Cardiac muscle cell (in vitro differentiated cells and primary cell): ENCODE measurements around the gene MAP3K7. TPM values are rescaled to one million over a fixed set of nuclear protein-coding genes. Genes with fewer than 3 reads are reported as not detected.

Experiments
- DNase-seq, 2 donors: peaks; one replicate each; pipeline versions ENCODE4 v3.0.0 to v3.0.0-alpha.2; 2010 to 2017; ENCODE audit warnings: low read depth in 1 of 2, low spot score in 1 of 2
- H3K27ac ChIP-seq: fragments of 200-600 bp; sonication (generic); 2 replicates; pipeline ENCODE4 v1.5.1; 2016
- H3K27me3 ChIP-seq: fragments of 200-600 bp; sonication (generic); 2 replicates; pipeline ENCODE4 v1.6.0; 2016; ENCODE audit warnings: control low read depth
- H3K36me3 ChIP-seq: fragments of 200-600 bp; sonication (generic); 2 replicates; pipeline ENCODE4 v1.5.1; 2016; ENCODE audit warnings: control low read depth
- H3K4me1 ChIP-seq: fragments of 200-600 bp; sonication (generic); 2 replicates; pipeline ENCODE4 v1.8.1; 2017; ENCODE audit warnings: low read depth, mild to moderate bottlenecking, mixed run types
- H3K4me3 ChIP-seq: fragments of 200-600 bp; sonication (generic); 2 replicates; pipeline ENCODE4 v1.5.1; 2016; ENCODE audit warnings: mild to moderate bottlenecking
- H3K9me3 ChIP-seq: fragments of 200-600 bp; sonication (generic); 2 replicates; pipeline ENCODE4 v1.5.1; 2017; ENCODE audit warnings: low read depth, mild to moderate bottlenecking, control low read depth
- CTCF ChIP-seq: IDR thresholded peaks from 2 replicates; pipeline ENCODE4 v1.5.1; 2012; ENCODE audit warnings: low read depth, mild to moderate bottlenecking, low read length
- polyA plus RNA-seq: library from polyadenylated mRNA; unstranded; fragments of >200 nt; fragmentation: Nextera tagmentation; extraction: Ambion mirVana; gene quantifications from 2 replicates; pipeline ENCODE4 v1.2.1, GENCODE V29; 2016
- total RNA-seq: library from RNA; depleted of rRNA; stranded (reverse); fragments of >200 nt; gene quantifications from 2 replicates; pipeline ENCODE4 v1.2.3, GENCODE V29; 2016

Gene MAP3K7
- total and polyA plus RNA-seq, 2 experiments from 2014 or later: 31.9 to 37.6 TPM

- DNase-seq: peak in 1 of 2 donors; percentile 40
- no peak for TF ChIP-seq CTCF
- no peaks in the 10 kb centered on the region for H3K36me3 ChIP-seq
Measured at GRCh38 chr6:90502866-90503407, 83.9 kb downstream of the MAP3K7 start.

GRCh38 chr6:90502381-90502780 is 84.5 kb downstream of the MAP3K7 start:
- H3K4me3 ChIP-seq: no peak overlapping the region
- no peak for DNase-seq
- H3K27ac ChIP-seq: peak overlapping the region; percentile 50
- no peaks in the 10 kb centered on the region for H3K27me3 ChIP-seq
- no peak for TF ChIP-seq CTCF
- H3K9me3 ChIP-seq: no peaks in the 10 kb centered on the region
- H3K36me3 ChIP-seq: no peaks in the 10 kb centered on the region
- H3K4me1 ChIP-seq: peaks cover 11% of the 10 kb centered on the region

More at GRCh38 chr6:90502866-90503407, 83.9 kb downstream of the MAP3K7 start:
- no peak overlapping the region for H3K4me3 ChIP-seq
- H3K27ac ChIP-seq: peak overlapping the region; percentile 50
- H3K9me3 ChIP-seq: no peaks in the 10 kb centered on the region
- peaks cover 11% of the 10 kb centered on the region for H3K4me1 ChIP-seq
- H3K27me3 ChIP-seq: no peaks in the 10 kb centered on the region

GRCh38 chr6:90500458-90500857 is 86.4 kb downstream of the MAP3K7 start:
- no peaks in the 10 kb centered on the region for H3K36me3 ChIP-seq
- no peak for DNase-seq
- H3K27me3 ChIP-seq: no peaks in the 10 kb centered on the region
- H3K4me1 ChIP-seq: peaks cover 11% of the 10 kb centered on the region
- no peaks in the 10 kb centered on the region for H3K9me3 ChIP-seq
- no peak overlapping the region for H3K27ac ChIP-seq
- no peak for TF ChIP-seq CTCF
- no peak overlapping the region for H3K4me3 ChIP-seq

GRCh38 chr6:90497411-90497810 is 89.5 kb downstream of the MAP3K7 start:
- H3K4me1 ChIP-seq: peaks cover 4% of the 10 kb centered on the region

GRCh38 chr6:90496258-90497016 is 90.4 kb downstream of the MAP3K7 start:
- no peak overlapping the region for H3K4me3 ChIP-seq
- DNase-seq: no peak
- H3K9me3 ChIP-seq: no peaks in the 10 kb centered on the region
- H3K27me3 ChIP-seq: no peaks in the 10 kb centered on the region
- no peak overlapping the region for H3K27ac ChIP-seq
- no peaks in the 10 kb centered on the region for H3K4me1 ChIP-seq
- TF ChIP-seq CTCF: no peak
- no peaks in the 10 kb centered on the region for H3K36me3 ChIP-seq

More at GRCh38 chr6:90497411-90497810, 89.5 kb downstream of the MAP3K7 start:
- Histone ChIP-seq H3K9me3 (no peaks in the 10 kb centered on the region), H3K4me3 (no peak overlapping the region), H3K27ac (no peak overlapping the region), H3K36me3 (no peaks in the 10 kb centered on the region), H3K27me3 (no peaks in the 10 kb centered on the region)
- no peak for DNase-seq
- TF ChIP-seq CTCF: no peak
